ENCODE results near the gene NUP37. TPM values are rescaled to one million over a fixed set of nuclear protein-coding genes. Genes with fewer than 3 reads are reported as not detected.

NUP37 gene
- total and polyA plus RNA-seq, 2 donors: 22.3 to 52.8 TPM

DNA sequence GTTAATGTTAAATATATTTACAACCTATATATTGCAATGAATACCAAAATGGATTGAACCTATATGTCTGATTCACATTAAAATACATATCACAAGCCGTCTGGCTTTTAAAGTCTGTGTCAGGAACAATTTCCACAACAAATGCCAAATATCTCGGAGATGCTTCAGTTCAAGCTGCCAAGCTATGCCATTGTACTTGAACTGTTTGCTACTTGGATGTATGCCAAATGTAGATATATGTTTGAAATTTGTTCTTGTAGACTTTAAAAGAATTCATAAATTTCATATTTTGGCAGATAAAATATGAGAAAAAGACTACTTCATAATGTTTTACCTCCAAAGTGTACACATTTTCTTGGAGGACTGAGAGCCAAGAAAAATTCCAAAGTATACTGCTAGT, 95.1 kb downstream of the NUP37 start:
- Histone ChIP-seq H3K4me1 (ENCODE audit: control insufficient read depth in 2 of 2, insufficient read depth in 2 of 2, low read length in 2 of 2) (no peaks in the 10 kb centered on the region), H3K27ac (ENCODE audit: low read depth in 1 of 2, low read length in 1 of 2) (no peak overlapping the region), H3K36me3 (ENCODE audit: control insufficient read depth in 2 of 2, insufficient read depth in 2 of 2, low read length in 1 of 2) (peaks cover 0 to 8% of the 10 kb centered on the region in 2 donors), H3K27me3 (ENCODE audit: control insufficient read depth in 2 of 2, insufficient read depth in 1 of 2, low read length in 1 of 2) (no peaks in the 10 kb centered on the region), H3K9me3 (ENCODE audit: control insufficient read depth in 2 of 2, insufficient read depth in 1 of 2, low read length in 1 of 2) (no peaks in the 10 kb centered on the region), H3K4me3 (ENCODE audit: low read length in 2 of 2) (no peak overlapping the region)
- WGBS: 94% methylated on average over 2 of the region's 2 CpGs
- no peak for DNase-seq (ENCODE audit: low read depth in 6 of 9, low spot score in 9 of 9)

GRCh38 chr12:102023343-102023930, 96.5 kb downstream of the NUP37 start:
- Histone ChIP-seq H3K9me3 (ENCODE audit: control insufficient read depth in 2 of 2, insufficient read depth in 1 of 2, low read length in 1 of 2) (no peaks in the 10 kb centered on the region), H3K4me3 (ENCODE audit: low read length in 2 of 2) (no peak overlapping the region), H3K27ac (ENCODE audit: low read depth in 1 of 2, low read length in 1 of 2) (no peak overlapping the region), H3K27me3 (ENCODE audit: control insufficient read depth in 2 of 2, insufficient read depth in 1 of 2, low read length in 1 of 2) (no peaks in the 10 kb centered on the region), H3K36me3 (ENCODE audit: control insufficient read depth in 2 of 2, insufficient read depth in 2 of 2, low read length in 1 of 2) (peaks cover 0 to 8% of the 10 kb centered on the region in 2 donors), H3K4me1 (ENCODE audit: control insufficient read depth in 2 of 2, insufficient read depth in 2 of 2, low read length in 2 of 2) (no peaks in the 10 kb centered on the region)
- over 99% methylated on average over 3 of the region's 3 CpGs for WGBS
- no peak for DNase-seq (ENCODE audit: low read depth in 6 of 9, low spot score in 9 of 9)

Other genes with a start within 250 kb of the NUP37 start
- 8.2 TPM for gene DRAM1, start 242.5 kb downstream of the NUP37 start, total RNA-seq
- gene DRAM1, start 242.5 kb downstream of the NUP37 start, polyA plus RNA-seq: 18.5 TPM
- 72.8 TPM for gene WASHC3, start 58.1 kb downstream of the NUP37 start, total RNA-seq
- gene WASHC3, start 58.1 kb downstream of the NUP37 start, polyA plus RNA-seq: 74.0 TPM
- 16.2 TPM for gene PARPBP, start 69 bp upstream of the NUP37 start, total RNA-seq
- 6.6 TPM for gene PARPBP, start 69 bp upstream of the NUP37 start, polyA plus RNA-seq
- gene PMCH, start 77.7 kb upstream of the NUP37 start, total RNA-seq: 0.47 TPM
- 5.4 TPM for gene PMCH, start 77.7 kb upstream of the NUP37 start, polyA plus RNA-seq

Measured in thymus (tissue), 11 donors.